BLaER1 treated with 17β-estradiol and CSF1 and Interleukin-3, amounts not matched to agents 10 nM and 100 nM (cell line): ENCODE data around the gene MCTP1.
A peak's percentile ranks its signal among the peaks of the same experiment; 100 is the strongest.

Experiments
- H3K27ac ChIP-seq, 11 experiments: shearing (Covaris generic); formaldehyde crosslinking; 2 replicates each; pipeline ENCODE4 v1.8.1; 2022
- H3K27me3 ChIP-seq, 11 experiments: shearing (Covaris generic); formaldehyde crosslinking; 2 replicates each; pipeline ENCODE4 v1.8.1; 2022
- H3K36me3 ChIP-seq, 11 experiments: shearing (Covaris generic); formaldehyde crosslinking; 2 replicates each; pipeline ENCODE4 v1.8.1; 2022
- H3K4me1 ChIP-seq, 10 experiments: shearing (Covaris generic); formaldehyde crosslinking; 2 replicates each; pipeline ENCODE4 v1.8.1; 2022
- H3K4me2 ChIP-seq, 11 experiments: shearing (Covaris generic); formaldehyde crosslinking; 2 replicates each; pipeline ENCODE4 v1.8.1; 2022
- H3K4me3 ChIP-seq, 10 experiments: shearing (Covaris generic); formaldehyde crosslinking; 2 replicates each; pipeline ENCODE4 v1.8.1; 2022
- H3K9ac ChIP-seq, 11 experiments: shearing (Covaris generic); formaldehyde crosslinking; 2 replicates each; pipeline ENCODE4 v1.8.1; 2022
- H3K9me3 ChIP-seq, 11 experiments: shearing (Covaris generic); formaldehyde crosslinking; replicated peaks in 1 of 11; 2 replicates each; pipeline ENCODE4 v1.8.1; 2022
- H4K20me1 ChIP-seq, 11 experiments: shearing (Covaris generic); formaldehyde crosslinking; 2 replicates each; pipeline ENCODE4 v1.8.1; 2022
- Cebpa-rat ChIP-seq, 11 experiments: shearing (Covaris generic); IDR thresholded peaks; 2 replicates each; pipeline ENCODE4 v1.8.1; 2022

MCTP1 gene

GRCh38 chr5:94761786-94762185 is 523.1 kb downstream of the MCTP1 start:
- H3K4me3 ChIP-seq: no peak overlapping the region
- no peak for TF ChIP-seq Cebpa-rat (IDR thresholded peaks at IDR 0.05)

GRCh38 chr5:94761055-94761454 is 523.8 kb downstream of the MCTP1 start:
- peaks cover 0 to 16% (median 0%) of the 10 kb centered on the region in 11 experiments; a peak in 2 of 22 replicates for H4K20me1 ChIP-seq
- H3K36me3 ChIP-seq: peaks cover 0 to 88% (median 0%) of the 10 kb centered on the region in 11 experiments; a peak in 6 of 22 replicates
- H3K27me3 ChIP-seq: no peaks in the 10 kb centered on the region
- H3K27ac ChIP-seq: no peak overlapping the region
- no peak for TF ChIP-seq Cebpa-rat (IDR thresholded peaks at IDR 0.05)
- no peaks in the 10 kb centered on the region for H3K4me1 ChIP-seq
- H3K9me3 ChIP-seq: peaks cover 0 to 10% (median 0%) of the 10 kb centered on the region in 11 experiments; a peak in 4 of 22 replicates
- H3K9ac ChIP-seq: no peak overlapping the region
- no peak overlapping the region for H3K4me2 ChIP-seq
- no peak overlapping the region for H3K4me3 ChIP-seq

More at GRCh38 chr5:94761786-94762185, 523.1 kb downstream of the MCTP1 start:
- H3K36me3 ChIP-seq: peaks cover 0 to 87% (median 0%) of the 10 kb centered on the region in 11 experiments; a peak in 6 of 22 replicates
- no peaks in the 10 kb centered on the region for H3K27me3 ChIP-seq
- H3K4me2 ChIP-seq: no peak overlapping the region
- H3K27ac ChIP-seq: no peak overlapping the region
- H3K9me3 ChIP-seq: peaks cover 0 to 10% (median 0%) of the 10 kb centered on the region in 11 experiments; a peak in 4 of 22 replicates
- H4K20me1 ChIP-seq: peaks cover 0 to 14% (median 0%) of the 10 kb centered on the region in 11 experiments; a peak in 2 of 22 replicates
- H3K4me1 ChIP-seq: no peaks in the 10 kb centered on the region
- H3K9ac ChIP-seq: no peak overlapping the region

GRCh38 chr5:94759961-94760360 is 524.9 kb downstream of the MCTP1 start:
- TF ChIP-seq Cebpa-rat (IDR thresholded peaks at IDR 0.05): no peak
- peaks cover 0 to 88% (median 0%) of the 10 kb centered on the region in 11 experiments; a peak in 6 of 22 replicates for H3K36me3 ChIP-seq
- no peak overlapping the region for H3K4me3 ChIP-seq
- no peak overlapping the region for H3K4me2 ChIP-seq
- H3K27ac ChIP-seq: no peak overlapping the region
- H3K9me3 ChIP-seq: peaks cover 0 to 6% (median 0%) of the 10 kb centered on the region in 11 experiments; a peak in 1 of 22 replicates
- no peaks in the 10 kb centered on the region for H3K4me1 ChIP-seq
- peaks cover 0 to 25% (median 0%) of the 10 kb centered on the region in 11 experiments; a peak in 5 of 22 replicates for H4K20me1 ChIP-seq
- no peaks in the 10 kb centered on the region; a peak in 1 of 22 replicates for H3K27me3 ChIP-seq
- H3K9ac ChIP-seq: no peak overlapping the region

DNA sequence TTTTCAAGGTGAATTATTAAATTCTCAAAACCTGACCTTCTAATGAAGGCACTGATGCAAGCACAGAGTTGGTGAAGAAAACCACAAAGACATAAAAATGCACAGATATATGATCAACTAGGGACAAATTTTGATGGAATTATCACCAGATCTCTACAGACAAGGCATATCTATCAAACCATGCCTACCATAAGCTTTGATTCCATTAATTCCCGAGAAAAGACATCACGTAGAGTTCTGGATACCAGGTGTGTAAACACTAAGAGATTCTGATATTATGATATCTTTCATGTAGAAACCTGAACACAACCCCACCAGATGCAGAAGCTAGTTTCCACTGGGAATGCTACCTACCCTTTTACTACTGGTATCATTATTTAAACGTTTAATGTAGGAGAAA is 525.9 kb downstream of the MCTP1 start:
- H3K4me1 ChIP-seq: no peaks in the 10 kb centered on the region
- no peaks in the 10 kb centered on the region for H3K9me3 ChIP-seq
- H3K4me3 ChIP-seq: no peak overlapping the region
- no peak overlapping the region for H3K27ac ChIP-seq
- H3K9ac ChIP-seq: no peak overlapping the region
- no peak overlapping the region for H3K4me2 ChIP-seq
- peaks cover 0 to 32% (median 0%) of the 10 kb centered on the region in 11 experiments; a peak in 5 of 22 replicates for H4K20me1 ChIP-seq
- TF ChIP-seq Cebpa-rat (IDR thresholded peaks at IDR 0.05): no peak
- H3K36me3 ChIP-seq: peaks cover 0 to 88% (median 0%) of the 10 kb centered on the region in 11 experiments; a peak in 6 of 22 replicates
- H3K27me3 ChIP-seq: no peaks in the 10 kb centered on the region; a peak in 1 of 22 replicates

- Histone ChIP-seq H4K20me1 (peaks cover 0 to 27% (median 0%) of the 10 kb centered on the region in 11 experiments; a peak in 5 of 22 replicates), H3K4me1 (no peaks in the 10 kb centered on the region), H3K27me3 (no peaks in the 10 kb centered on the region; a peak in 1 of 22 replicates), H3K36me3 (peaks cover 0 to 89% (median 0%) of the 10 kb centered on the region in 11 experiments; a peak in 4 of 22 replicates), H3K9me3 (no peaks in the 10 kb centered on the region), H3K27ac (no peak overlapping the region), H3K4me3 (no peak overlapping the region), H3K4me2 (no peak overlapping the region), H3K9ac (no peak overlapping the region)
- TF ChIP-seq Cebpa-rat (IDR thresholded peaks at IDR 0.05): no peak
These were observed 530.1 kb downstream of the MCTP1 start for GRCh38 chr5:94754824-94755223.

- no peak overlapping the region for H3K27ac ChIP-seq
- H3K9ac ChIP-seq: no peak overlapping the region
- H3K36me3 ChIP-seq: peaks cover 0 to 69% (median 0%) of the 10 kb centered on the region in 11 experiments; a peak in 5 of 22 replicates
- no peak overlapping the region for H3K4me3 ChIP-seq
- no peaks in the 10 kb centered on the region for H3K9me3 ChIP-seq
- H3K27me3 ChIP-seq: no peaks in the 10 kb centered on the region; a peak in 1 of 22 replicates
- no peak for TF ChIP-seq Cebpa-rat (IDR thresholded peaks at IDR 0.05)
- H3K4me2 ChIP-seq: no peak overlapping the region
- H4K20me1 ChIP-seq: peaks cover 0 to 30% (median 0%) of the 10 kb centered on the region in 11 experiments; a peak in 5 of 22 replicates
- H3K4me1 ChIP-seq: peaks cover 9 to 14% (median 12%) of the 10 kb centered on the region in 10 experiments
These were observed 533.4 kb downstream of the MCTP1 start for GRCh38 chr5:94751460-94751859.

- Histone ChIP-seq H3K4me1 (peaks cover 14 to 21% (median 18%) of the 10 kb centered on the region in 10 experiments), H4K20me1 (peaks cover 0 to 30% (median 0%) of the 10 kb centered on the region in 11 experiments; a peak in 5 of 22 replicates), H3K4me3 (no peak overlapping the region), H3K9me3 (no peaks in the 10 kb centered on the region), H3K36me3 (peaks cover 0 to 64% (median 0%) of the 10 kb centered on the region in 11 experiments; a peak in 5 of 22 replicates), H3K4me2 (no peak overlapping the region), H3K27me3 (no peaks in the 10 kb centered on the region; a peak in 1 of 22 replicates), H3K9ac (no peak overlapping the region), H3K27ac (no peak overlapping the region)
- no peak for TF ChIP-seq Cebpa-rat (IDR thresholded peaks at IDR 0.05)
These were observed 534.2 kb downstream of the MCTP1 start for GRCh38 chr5:94750681-94751080.

DNA sequence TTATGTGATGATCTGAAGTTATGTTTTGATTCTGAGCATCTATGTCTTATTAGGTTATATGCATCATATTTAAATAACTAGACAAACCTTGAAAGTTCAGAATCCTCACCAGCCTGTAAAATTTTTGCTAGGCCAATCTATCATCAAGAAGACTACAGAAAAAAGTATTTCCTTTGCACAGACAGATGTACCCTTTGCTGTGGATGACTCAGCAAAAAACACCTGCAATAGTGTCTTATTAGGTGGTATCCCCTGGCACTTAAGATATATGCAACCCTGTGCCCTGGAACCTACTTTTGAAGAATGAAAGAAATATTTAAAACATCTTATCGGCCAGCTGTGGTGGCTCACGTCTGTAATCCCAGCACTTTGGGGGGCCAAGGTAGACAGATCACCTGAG is 535.9 kb downstream of the MCTP1 start:
- Histone ChIP-seq H3K27ac (no peak overlapping the region), H3K4me1 (peaks cover 14 to 21% (median 19%) of the 10 kb centered on the region in 10 experiments), H3K27me3 (no peaks in the 10 kb centered on the region), H3K36me3 (peaks cover 0 to 64% (median 0%) of the 10 kb centered on the region in 11 experiments; a peak in 7 of 22 replicates), H3K4me3 (no peak overlapping the region), H4K20me1 (peaks cover 0 to 18% (median 0%) of the 10 kb centered on the region in 11 experiments; a peak in 3 of 22 replicates), H3K9ac (no peak overlapping the region), H3K9me3 (no peaks in the 10 kb centered on the region), H3K4me2 (no peak overlapping the region)
- TF ChIP-seq Cebpa-rat (IDR thresholded peaks at IDR 0.05): no peak

DNA sequence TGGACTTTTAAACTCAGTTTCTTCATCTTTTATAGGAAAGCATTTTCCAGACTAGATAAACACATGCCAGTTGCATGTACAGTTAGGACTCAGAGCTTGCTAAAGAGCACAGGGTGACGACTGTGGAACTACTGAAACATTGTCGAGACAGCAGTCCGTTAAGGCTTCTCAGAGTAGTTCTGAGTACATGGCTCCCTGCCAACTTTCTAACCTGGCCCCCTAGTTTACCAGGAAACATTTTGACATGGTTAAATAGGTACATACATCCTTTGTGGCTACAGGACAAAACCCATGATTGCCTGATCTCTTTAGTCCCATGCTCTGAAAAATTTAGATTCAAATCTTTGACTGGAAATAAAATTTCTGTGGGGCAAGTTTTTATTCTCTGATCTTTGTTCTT is 536.7 kb downstream of the MCTP1 start:
- Histone ChIP-seq H3K4me3 (no peak overlapping the region), H3K4me2 (peak overlapping the region in 3 of 11 experiments; percentile 6 to 13 (median 10); a peak in 2 of 22 replicates), H3K9me3 (no peaks in the 10 kb centered on the region), H3K4me1 (peaks cover 14 to 21% (median 19%) of the 10 kb centered on the region in 10 experiments), H3K36me3 (peaks cover 0 to 64% (median 0%) of the 10 kb centered on the region in 11 experiments; a peak in 7 of 22 replicates), H3K27ac (no peak overlapping the region), H3K27me3 (no peaks in the 10 kb centered on the region), H3K9ac (no peak overlapping the region), H4K20me1 (peaks cover 0 to 18% (median 0%) of the 10 kb centered on the region in 11 experiments; a peak in 3 of 22 replicates)
- TF ChIP-seq Cebpa-rat (IDR thresholded peaks at IDR 0.05): no peak
